Activated CD4-positive, alpha-beta T cell treated with anti-CD3 and anti-CD28 coated beads for 1 hour (primary cell): Measurements from ENCODE around the gene DENND1C.
"Not testable (repeated sequence)": the region's sequence is repeated elsewhere in the genome, so short reads cannot be mapped to it uniquely, and the experiment has no call there.

Experiments
- DNase-seq: peaks from one replicate; pipeline ENCODE4 v3.0.0-alpha.2; 2020

Gene DENND1C

GRCh38 chr19:6508028-6508771 is 26.6 kb upstream of the DENND1C start:
- DNase-seq: not testable (repeated sequence)

- no peak for DNase-seq
Observed at GRCh38 chr19:6503407-6504201, 22.0 kb upstream of the DENND1C start.

GRCh38 chr19:6501740-6502648 is 20.4 kb upstream of the DENND1C start, which contains the start of gene TUBB4A:
Gene TUBB4A, minus strand, starts transcription at chr19:6502309. Its CDS starts 97 bp downstream, at chr19:6502212.
- no peak for DNase-seq

GRCh38 chr19:6500837-6501739 is 19.5 kb upstream of the DENND1C start:
- no peak for DNase-seq

GRCh38 chr19:6499052-6499790 is 17.6 kb upstream of the DENND1C start:
- no peak for DNase-seq

- no peak for DNase-seq
Observed at GRCh38 chr19:6498294-6499036, 16.9 kb upstream of the DENND1C start.

- DNase-seq: no peak
Observed at GRCh38 chr19:6495947-6496346, 14.4 kb upstream of the DENND1C start.

- DNase-seq: no peak
Observed at GRCh38 chr19:6494438-6495036, 12.9 kb upstream of the DENND1C start.

- no peak for DNase-seq
Observed at GRCh38 chr19:6491802-6492592, 10.4 kb upstream of the DENND1C start.

GRCh38 chr19:6490134-6490533 is 8.5 kb upstream of the DENND1C start:
- no peak for DNase-seq

GRCh38 chr19:6489278-6490061 is 7.9 kb upstream of the DENND1C start:
- DNase-seq: no peak

GRCh38 chr19:6484831-6485230 is 3.2 kb upstream of the DENND1C start:
- no peak for DNase-seq

GRCh38 chr19:6484230-6484629 is 2.6 kb upstream of the DENND1C start:
- no peak for DNase-seq

- no peak for DNase-seq
Observed at GRCh38 chr19:6483235-6483634, 1.6 kb upstream of the DENND1C start.

- no peak for DNase-seq
Observed at GRCh38 chr19:6482343-6482686, 728 bp upstream of the DENND1C start.

GRCh38 chr19:6480848-6481415 is 655 bp downstream of the DENND1C start:
- no peak for DNase-seq

GRCh38 chr19:6479836-6480398 is 1.7 kb downstream of the DENND1C start:
- no peak for DNase-seq

GRCh38 chr19:6478815-6479214 is 2.8 kb downstream of the DENND1C start:
- no peak for DNase-seq
